GM12878 (cell line): Measurements from ENCODE around the gene ZBED4. TPM values are rescaled to one million over a fixed set of nuclear protein-coding genes. Genes with fewer than 3 reads are reported as not detected.

Experiments used
- ATAC-seq: fragments of 200-7000 bp; cut with Tn5 transposase; 3 replicates; pipeline ENCODE4 v1.9.1; 2020; ENCODE audit warnings: mild to moderate bottlenecking, moderate library complexity
- BruUV-seq: library from RNA; stranded (reverse); fragments of 400-500 nt; replicated peaks from 2 replicates; lab custom pipeline; 2021; lab: Mats Ljungman, UMichigan
- CTCF ChIA-PET: fragments of 300-600 bp; sonication (Branson Sonifier 250); formaldehyde crosslinking; extraction: SDS; loops from one replicate; lab custom pipeline; 2021; ENCODE audit warnings: inconsistent platforms; lab: Yijun Ruan, JAX
- POLR2A ChIA-PET: fragments of 350-600 bp; formaldehyde crosslinking; extraction: SDS; loops from one replicate; lab custom pipeline; 2021; ENCODE audit warnings: inconsistent platforms; lab: Charles Lee
- RAD21 ChIA-PET: fragments of 300-600 bp; sonication (Branson Sonifier 250); formaldehyde crosslinking; loops from one replicate; lab custom pipeline; 2023; ENCODE audit warnings: antibody characterized with exemption; ENCODE audit not compliant: unreplicated experiment; lab: Charles Lee
- SMC1A ChIA-PET: fragments of 300-600 bp; sonication (Branson Sonifier 250); formaldehyde crosslinking; loops from one replicate; lab custom pipeline; 2023; ENCODE audit not compliant: unreplicated experiment, uncharacterized antibody; lab: Charles Lee
- DNase-seq: peaks from one replicate; pipeline ENCODE4 v3.0.0-alpha.2; 2011; ENCODE audit warnings: low read depth, low spot score
- FAIRE-seq: peaks from 3 replicates; lab custom pipeline; 2011; peaks lifted over from hg19 to GRCh38; lab: Jason Lieb, UNC
- H2AFZ ChIP-seq: 2 replicates; pipeline ENCODE4 v1.6.0; 2011; ENCODE audit warnings: low read depth, low read length, control low read depth; ENCODE audit not compliant: control insufficient read depth
- H3K27ac ChIP-seq: 2 replicates; pipeline ENCODE4 v1.5.1; 2011; ENCODE audit warnings: control low read depth; ENCODE audit not compliant: control insufficient read depth, insufficient read depth
- H3K27me3 ChIP-seq, 2 experiments: replicated peaks in 1 of 2; 2 replicates each; pipeline versions ENCODE4 v1.6.0 to v1.6.1; 2011; ENCODE audit warnings: low read length in 1 of 2; ENCODE audit not compliant: control insufficient read depth in 2 of 2, insufficient read depth in 2 of 2
- H3K36me3 ChIP-seq, 2 experiments: 2 replicates each; pipeline ENCODE4 v1.5.1; 2011; ENCODE audit warnings: low read length in 1 of 2; ENCODE audit not compliant: control insufficient read depth in 2 of 2, insufficient read depth in 2 of 2
- H3K4me1 ChIP-seq: 2 replicates; pipeline ENCODE4 v1.6.1; 2011; ENCODE audit warnings: mild to moderate bottlenecking, low read length, moderate library complexity, mixed read lengths; ENCODE audit not compliant: control insufficient read depth, insufficient read depth
- H3K4me2 ChIP-seq: 2 replicates; pipeline ENCODE4 v1.6.0; 2011; ENCODE audit warnings: control low read depth; ENCODE audit not compliant: control insufficient read depth, insufficient read depth
- H3K4me3 ChIP-seq: fragments of 200-600 bp; sonication (generic); 2 replicates; pipeline ENCODE4 v1.5.1; 2016
- H3K79me2 ChIP-seq: 2 replicates; pipeline ENCODE4 v1.6.0; 2011; ENCODE audit warnings: low read length; ENCODE audit not compliant: control insufficient read depth, insufficient read depth
- H3K9ac ChIP-seq: 2 replicates; pipeline ENCODE4 v1.8.0; 2011; ENCODE audit warnings: low read length, control low read depth, mixed read lengths; ENCODE audit not compliant: control insufficient read depth, insufficient read depth
- H3K9me3 ChIP-seq: replicated peaks from 3 replicates; pipeline ENCODE4 v1.5.1; 2011; ENCODE audit warnings: mild to moderate bottlenecking, low read length; ENCODE audit not compliant: control insufficient read depth, insufficient read depth
- H4K20me1 ChIP-seq: 2 replicates; pipeline ENCODE4 v1.6.0; 2011; ENCODE audit not compliant: control insufficient read depth, insufficient read depth
- STAT1 ChIP-seq: fragments of 450-650 bp; conservative IDR thresholded peaks from 2 replicates; pipeline ENCODE4 v1.6.1; 2014; ENCODE audit warnings: antibody characterized with exemption, mild to moderate bottlenecking
- WGBS: methylation state at CpG from one replicate; pipeline ENCODE4 v1.1.6; 2016; ENCODE audit warnings: low lambda C conversion rate; ENCODE audit not compliant: insufficient replicate concordance, insufficient coverage; ENCODE audit errors: missing lambda C conversion rate; 5-methylcytosine and 5-hydroxymethylcytosine counted together
- in situ Hi-C: fragments of 300-500 bp; cut with MboI; formaldehyde crosslinking; loops from 9 replicates; pipeline ENCODE4 v1.14.3; 2018; ENCODE audit warnings: mixed read lengths
- intact Hi-C: fragments of 100-400 bp; cut with micrococcal nuclease; formaldehyde crosslinking; loops from one replicate; pipeline ENCODE4 v1.14.2; 2022; ENCODE audit not compliant: unreplicated experiment
- polyA plus RNA-seq, 11 experiments: library from polyadenylated mRNA; depleted of rRNA in 4 of 11; unstranded in 6 of 11; stranded (reverse) in 5 of 11; fragments of >200 nt; fragmentation: Nextera tagmentation in 4 of 11; fragmentation: Illumina TruSeq in 1 of 11; extraction: Ambion mirVana in 4 of 11; extraction: Trizol in 1 of 11; gene quantifications; 1 replicate in 1 of 11; 2 replicates in 10 of 11; pipeline versions ENCODE4 v1.2.1 to v1.2.3, GENCODE V29; 2011 to 2016; ENCODE audit warnings: inconsistent platforms in 2 of 11, missing spikeins in 2 of 11, low read depth in 1 of 11
- total RNA-seq, 4 experiments: library from RNA; depleted of rRNA in 3 of 4; stranded (reverse); fragments of >200 nt in 3 of 4; fragmentation: Illumina TruSeq in 1 of 4; extraction: Trizol in 1 of 4; gene quantifications; 2 replicates each; pipeline versions ENCODE4 v1.2.1 to v1.2.3, GENCODE V29; 2013 to 2021
- TF ChIP-seq, protein P1 (sequence below): IDR thresholded peaks from 2 replicates; pipeline ENCODE4 v1.6.1; 2012; ENCODE audit warnings: mild to moderate bottlenecking, low read depth, low read length

The ZBED4 gene
- total and polyA plus RNA-seq, 10 of the 15 experiments (the other 5 are each of a cell fraction or from before 2014, with no cell fraction given), result 2.3 to 21.6 (median 12.8) TPM

DNA sequence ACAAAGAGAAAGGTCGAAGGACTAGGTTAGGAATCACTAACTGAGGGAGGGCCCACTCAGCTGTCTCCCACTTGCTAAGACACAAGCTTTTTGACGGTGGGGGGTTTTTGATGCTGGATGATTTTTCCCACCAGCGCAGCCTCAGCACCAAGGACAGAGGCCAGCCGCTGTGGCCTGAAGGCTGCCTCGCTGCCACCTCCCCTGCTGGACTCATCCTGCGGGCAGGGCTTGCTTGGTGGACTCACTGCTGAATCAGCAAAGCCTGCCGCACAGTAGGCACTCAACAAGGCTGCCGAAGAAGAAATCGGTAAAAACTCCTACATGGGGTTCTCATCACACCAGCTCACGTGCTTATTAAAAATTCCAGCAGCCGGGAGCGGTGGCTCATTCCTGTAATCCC lies 62.0 kb downstream of the ZBED4 start:
- BruUV-seq, result no TSS peak
- CTCF ChIA-PET, result interaction anchor here (1.5 kb wide), 1 partner anchor 148 kb away, joined by 6 read pairs; no protein-coding TSS in a partner anchor
- RAD21 ChIA-PET, result no interaction called here
- in situ Hi-C loops, result no loop called here
- TF ChIP-seq, protein P1, sequence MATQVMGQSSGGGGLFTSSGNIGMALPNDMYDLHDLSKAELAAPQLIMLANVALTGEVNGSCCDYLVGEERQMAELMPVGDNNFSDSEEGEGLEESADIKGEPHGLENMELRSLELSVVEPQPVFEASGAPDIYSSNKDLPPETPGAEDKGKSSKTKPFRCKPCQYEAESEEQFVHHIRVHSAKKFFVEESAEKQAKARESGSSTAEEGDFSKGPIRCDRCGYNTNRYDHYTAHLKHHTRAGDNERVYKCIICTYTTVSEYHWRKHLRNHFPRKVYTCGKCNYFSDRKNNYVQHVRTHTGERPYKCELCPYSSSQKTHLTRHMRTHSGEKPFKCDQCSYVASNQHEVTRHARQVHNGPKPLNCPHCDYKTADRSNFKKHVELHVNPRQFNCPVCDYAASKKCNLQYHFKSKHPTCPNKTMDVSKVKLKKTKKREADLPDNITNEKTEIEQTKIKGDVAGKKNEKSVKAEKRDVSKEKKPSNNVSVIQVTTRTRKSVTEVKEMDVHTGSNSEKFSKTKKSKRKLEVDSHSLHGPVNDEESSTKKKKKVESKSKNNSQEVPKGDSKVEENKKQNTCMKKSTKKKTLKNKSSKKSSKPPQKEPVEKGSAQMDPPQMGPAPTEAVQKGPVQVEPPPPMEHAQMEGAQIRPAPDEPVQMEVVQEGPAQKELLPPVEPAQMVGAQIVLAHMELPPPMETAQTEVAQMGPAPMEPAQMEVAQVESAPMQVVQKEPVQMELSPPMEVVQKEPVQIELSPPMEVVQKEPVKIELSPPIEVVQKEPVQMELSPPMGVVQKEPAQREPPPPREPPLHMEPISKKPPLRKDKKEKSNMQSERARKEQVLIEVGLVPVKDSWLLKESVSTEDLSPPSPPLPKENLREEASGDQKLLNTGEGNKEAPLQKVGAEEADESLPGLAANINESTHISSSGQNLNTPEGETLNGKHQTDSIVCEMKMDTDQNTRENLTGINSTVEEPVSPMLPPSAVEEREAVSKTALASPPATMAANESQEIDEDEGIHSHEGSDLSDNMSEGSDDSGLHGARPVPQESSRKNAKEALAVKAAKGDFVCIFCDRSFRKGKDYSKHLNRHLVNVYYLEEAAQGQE, result peak; percentile 72; the same call in 1 of the 2 replicates
- TF ChIP-seq STAT1, result no peak
- WGBS, result 93% methylated on average over 12 of the region's 12 CpGs
- Histone ChIP-seq H4K20me1 (no peaks in the 10 kb centered on the region), H3K79me2 (peaks cover 26% of the 10 kb centered on the region), H2AFZ (no peak overlapping the region), H3K4me3 (no peak overlapping the region), H3K9me3 (no peaks in the 10 kb centered on the region), H3K4me1 (peaks cover 15% of the 10 kb centered on the region), H3K9ac (no peak overlapping the region), H3K27ac (no peak overlapping the region), H3K36me3 (peaks cover 0 to 5% of the 10 kb centered on the region in 2 experiments; a peak in 3 of 4 replicates), H3K27me3 (no peaks in the 10 kb centered on the region), H3K4me2 (no peak overlapping the region)
- ATAC-seq (no peak), DNase-seq (no peak), FAIRE-seq (no peak)
- intact Hi-C loops, result no loop called here
- SMC1A ChIA-PET, result interaction anchor here (0.7 to 3.0 kb wide), 2 partner anchors 34 to 289 kb away, joined by 3 to 8 read pairs; no protein-coding TSS in a partner anchor
- POLR2A ChIA-PET, result interaction anchor here (1.2 kb wide), 2 partner anchors 11 to 60 kb away, joined by 3 to 5 read pairs; no protein-coding TSS in a partner anchor
